NCI-H460 (cell line): ENCODE results near the gene KRTAP5-9. TPM values are rescaled to one million over a fixed set of nuclear protein-coding genes. Genes with fewer than 3 reads are reported as not detected.
"Not testable (repeated sequence)": the region's sequence is repeated elsewhere in the genome, so short reads cannot be mapped to it uniquely, and the experiment has no call there.

Experiments used
- DNase-seq: peaks from one replicate; pipeline ENCODE4 v3.0.0-alpha.2; 2016; ENCODE audit warnings: low read depth; ENCODE audit errors: extremely low read depth
- small RNA-seq, 2 experiments: library from RNA; depleted of rRNA; stranded (forward); fragments of <200 nt; gene quantifications; one replicate each; pipeline ENCODE3, GENCODE V24; 2014
- total RNA-seq: library from RNA; depleted of rRNA; stranded (reverse); fragments of >200 nt; shearing (Covaris generic); gene quantifications from 2 replicates; pipeline ENCODE4 v1.2.3, GENCODE V29; 2014; rRNA removed

Gene KRTAP5-9
- total RNA-seq, 1 experiment from 2014 or later, result not detected

- DNase-seq, result no peak
Measured at GRCh38 chr11:71581826-71582225, 33.6 kb downstream of the KRTAP5-9 start.

- DNase-seq, result no peak
Measured at GRCh38 chr11:71582309-71582895, 34.2 kb downstream of the KRTAP5-9 start, which contains the start of gene KRTAP5-11. KRTAP5-11 (minus strand) TSS chr11:71582875; CDS start chr11:71582837, 38 bp downstream.

GRCh38 chr11:71582969-71583368 lies 34.7 kb downstream of the KRTAP5-9 start:
- not testable (repeated sequence) for DNase-seq

- not testable (repeated sequence) for DNase-seq
Measured at GRCh38 chr11:71585673-71586072, 37.5 kb downstream of the KRTAP5-9 start.

GRCh38 chr11:71588314-71588713 lies 40.1 kb downstream of the KRTAP5-9 start:
- DNase-seq, result not testable (repeated sequence)

- not testable (repeated sequence) for DNase-seq
Measured at GRCh38 chr11:71588822-71589545, 40.8 kb downstream of the KRTAP5-9 start.

- DNase-seq, result not testable (repeated sequence)
Measured at GRCh38 chr11:71589546-71589920, 41.3 kb downstream of the KRTAP5-9 start.

Small RNA genes lying within 50 kb of the gene (small RNA-seq; reads per million reads assigned to genes)
- gene AP000867.1 (0 reads per million in 2 experiments), gene KRTAP5-14P (0 reads per million in 2 experiments)

Other genes with a start within 250 kb of the KRTAP5-9 start
- 33.6 and 37.0 TPM in 2 replicates for gene DHCR7, start 100.0 kb upstream of the KRTAP5-9 start, total RNA-seq
- 41.9 and 54.3 TPM in 2 replicates for gene NADSYN1, start 95.2 kb upstream of the KRTAP5-9 start, total RNA-seq
- not detected in 2 replicates for gene KRTAP5-7, start 21.2 kb upstream of the KRTAP5-9 start, total RNA-seq
- not detected in 2 replicates for gene KRTAP5-8, start 10.4 kb upstream of the KRTAP5-9 start, total RNA-seq
- not detected in 2 replicates for gene KRTAP5-10, start 17.1 kb downstream of the KRTAP5-9 start, total RNA-seq
- gene KRTAP5-11, start 34.5 kb downstream of the KRTAP5-9 start, total RNA-seq, result not detected in 2 replicates